ENCODE data around the gene ATP11B. TPM values are rescaled to one million over a fixed set of nuclear protein-coding genes. Genes with fewer than 3 reads are reported as not detected.

ATP11B gene
- total and polyA plus RNA-seq, 10 of the 15 experiments (the other 5 are each of a cell fraction or from before 2014, with no cell fraction given) = 10.3 to 66.9 (median 36.7) TPM

- TF ChIP-seq BCLAF1 (IDR thresholded peaks at IDR 0.05) (no peak), PAX5 (IDR thresholded peaks at IDR 0.05; ENCODE audit: borderline replicate concordance, low read depth, low read length) (no peak), IKZF1 (conservative IDR thresholded peaks at IDR 0.05) (peak; percentile 10; the same call in 1 of the 2 replicates), TCF3 (IDR thresholded peaks at IDR 0.05; ENCODE audit: borderline replicate concordance, insufficient read depth, low read depth, low read length) (no peak), CBFB (IDR thresholded peaks at IDR 0.05; ENCODE audit: low read depth) (no peak), ZNF207 (IDR thresholded peaks at IDR 0.05; ENCODE audit: borderline replicate concordance) (no peak), TAF1 (IDR thresholded peaks at IDR 0.05; ENCODE audit: borderline replicate concordance, low read depth, low read length) (no peak), DPF2 (IDR thresholded peaks at IDR 0.05) (no peak), BCL3 (IDR thresholded peaks at IDR 0.05; ENCODE audit: borderline replicate concordance, insufficient read depth, low read depth, low read length, poor library complexity, severe bottlenecking) (no peak)
These were observed 132.6 kb downstream of the ATP11B start (continued) for GRCh38 chr3:182925944-182926337.
